Measurements from ENCODE around the gene SLC43A1. TPM values are rescaled to one million over a fixed set of nuclear protein-coding genes. Genes with fewer than 3 reads are reported as not detected.

SLC43A1 gene
- polyA plus RNA-seq, 1 of the 3 experiments (the other 2 are of a cell fraction), result 4.4 TPM

DNA sequence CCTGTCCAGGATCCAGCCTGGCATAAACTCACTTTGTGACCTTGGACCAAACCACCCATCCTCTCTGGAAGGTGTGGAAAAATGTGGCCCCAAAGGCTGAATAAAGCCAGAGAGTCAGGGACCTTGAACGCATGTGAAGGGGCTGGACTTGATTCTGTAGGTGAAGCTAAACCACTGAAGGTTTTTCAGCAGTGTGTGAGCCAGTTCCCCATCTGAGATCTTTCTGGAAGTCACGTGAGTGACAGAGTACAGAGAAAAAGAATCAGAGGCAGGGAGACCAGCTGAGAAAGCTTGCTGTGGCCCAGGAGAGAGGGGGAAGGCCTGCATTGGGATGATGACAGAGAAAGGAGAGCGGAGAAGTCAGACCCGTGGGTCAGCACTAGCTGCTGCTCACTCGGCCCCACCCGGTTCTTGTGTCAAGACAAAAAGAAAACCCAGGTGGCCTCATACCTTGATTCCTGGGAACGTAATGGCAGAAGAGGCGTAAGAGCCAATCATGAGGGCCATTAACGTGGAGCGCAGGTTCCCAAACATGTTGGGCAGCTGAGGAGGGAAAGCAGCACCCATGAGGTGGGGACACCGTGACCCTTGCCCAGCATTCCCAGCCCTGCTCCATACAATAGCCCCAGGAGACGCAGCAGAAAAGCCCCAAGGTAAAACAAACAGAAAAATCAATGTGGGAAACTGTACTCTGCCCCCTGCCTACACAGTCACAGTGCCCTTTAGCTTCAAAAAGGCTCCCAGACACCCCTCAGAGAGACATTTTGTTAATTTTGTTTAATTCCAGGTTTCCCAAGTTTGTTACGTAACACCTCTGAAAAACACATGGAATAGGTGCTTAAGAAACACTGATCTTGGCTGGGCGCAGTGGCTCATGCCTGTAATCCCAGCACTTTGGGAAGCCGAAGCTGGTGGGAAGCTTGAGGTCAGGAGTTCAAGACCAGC lies 17.9 kb downstream of the SLC43A1 start:
- 92% methylated on average over 15 of the region's 15 CpGs for WGBS (ENCODE audit: low lambda C conversion rate)
- POLR2A ChIA-PET, result no interaction called here

More for the DNA sequence above, 17.9 kb downstream of the SLC43A1 start:
- no peaks in the 10 kb centered on the region for H4K20me1 ChIP-seq (ENCODE audit: insufficient read depth)
- H3K9ac ChIP-seq, result no peak overlapping the region
- CTCF ChIA-PET, result interaction anchor here (0.8 to 27.2 kb wide), 9 partner anchors 13 to 147 kb away, joined by 4 to 517 read pairs (median 11); partner anchors contain the start of genes RTN4RL2, SLC43A1, TIMM10 and UBE2L6
- DNase-seq, result no peak
- H3K4me3 ChIP-seq (ENCODE audit: low read depth in 2 of 2, low read length in 1 of 2), result no peak overlapping the region
- no peaks in the 10 kb centered on the region for H3K27me3 ChIP-seq (ENCODE audit: insufficient read depth)
- H3K9me3 ChIP-seq, result no peaks in the 10 kb centered on the region
- H3F3A ChIP-seq (replicated peaks; ENCODE audit: insufficient read depth), result no peaks in the 10 kb centered on the region
- no peak for TF ChIP-seq JUND (IDR thresholded peaks at IDR 0.05)
- TF ChIP-seq, protein P1, sequence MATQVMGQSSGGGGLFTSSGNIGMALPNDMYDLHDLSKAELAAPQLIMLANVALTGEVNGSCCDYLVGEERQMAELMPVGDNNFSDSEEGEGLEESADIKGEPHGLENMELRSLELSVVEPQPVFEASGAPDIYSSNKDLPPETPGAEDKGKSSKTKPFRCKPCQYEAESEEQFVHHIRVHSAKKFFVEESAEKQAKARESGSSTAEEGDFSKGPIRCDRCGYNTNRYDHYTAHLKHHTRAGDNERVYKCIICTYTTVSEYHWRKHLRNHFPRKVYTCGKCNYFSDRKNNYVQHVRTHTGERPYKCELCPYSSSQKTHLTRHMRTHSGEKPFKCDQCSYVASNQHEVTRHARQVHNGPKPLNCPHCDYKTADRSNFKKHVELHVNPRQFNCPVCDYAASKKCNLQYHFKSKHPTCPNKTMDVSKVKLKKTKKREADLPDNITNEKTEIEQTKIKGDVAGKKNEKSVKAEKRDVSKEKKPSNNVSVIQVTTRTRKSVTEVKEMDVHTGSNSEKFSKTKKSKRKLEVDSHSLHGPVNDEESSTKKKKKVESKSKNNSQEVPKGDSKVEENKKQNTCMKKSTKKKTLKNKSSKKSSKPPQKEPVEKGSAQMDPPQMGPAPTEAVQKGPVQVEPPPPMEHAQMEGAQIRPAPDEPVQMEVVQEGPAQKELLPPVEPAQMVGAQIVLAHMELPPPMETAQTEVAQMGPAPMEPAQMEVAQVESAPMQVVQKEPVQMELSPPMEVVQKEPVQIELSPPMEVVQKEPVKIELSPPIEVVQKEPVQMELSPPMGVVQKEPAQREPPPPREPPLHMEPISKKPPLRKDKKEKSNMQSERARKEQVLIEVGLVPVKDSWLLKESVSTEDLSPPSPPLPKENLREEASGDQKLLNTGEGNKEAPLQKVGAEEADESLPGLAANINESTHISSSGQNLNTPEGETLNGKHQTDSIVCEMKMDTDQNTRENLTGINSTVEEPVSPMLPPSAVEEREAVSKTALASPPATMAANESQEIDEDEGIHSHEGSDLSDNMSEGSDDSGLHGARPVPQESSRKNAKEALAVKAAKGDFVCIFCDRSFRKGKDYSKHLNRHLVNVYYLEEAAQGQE (IDR thresholded peaks at IDR 0.05; ENCODE audit: low read depth, low read length), result no peak
- no peak for TF ChIP-seq YY1 (IDR thresholded peaks at IDR 0.05; ENCODE audit: low read depth)
- TF ChIP-seq, protein P2, sequence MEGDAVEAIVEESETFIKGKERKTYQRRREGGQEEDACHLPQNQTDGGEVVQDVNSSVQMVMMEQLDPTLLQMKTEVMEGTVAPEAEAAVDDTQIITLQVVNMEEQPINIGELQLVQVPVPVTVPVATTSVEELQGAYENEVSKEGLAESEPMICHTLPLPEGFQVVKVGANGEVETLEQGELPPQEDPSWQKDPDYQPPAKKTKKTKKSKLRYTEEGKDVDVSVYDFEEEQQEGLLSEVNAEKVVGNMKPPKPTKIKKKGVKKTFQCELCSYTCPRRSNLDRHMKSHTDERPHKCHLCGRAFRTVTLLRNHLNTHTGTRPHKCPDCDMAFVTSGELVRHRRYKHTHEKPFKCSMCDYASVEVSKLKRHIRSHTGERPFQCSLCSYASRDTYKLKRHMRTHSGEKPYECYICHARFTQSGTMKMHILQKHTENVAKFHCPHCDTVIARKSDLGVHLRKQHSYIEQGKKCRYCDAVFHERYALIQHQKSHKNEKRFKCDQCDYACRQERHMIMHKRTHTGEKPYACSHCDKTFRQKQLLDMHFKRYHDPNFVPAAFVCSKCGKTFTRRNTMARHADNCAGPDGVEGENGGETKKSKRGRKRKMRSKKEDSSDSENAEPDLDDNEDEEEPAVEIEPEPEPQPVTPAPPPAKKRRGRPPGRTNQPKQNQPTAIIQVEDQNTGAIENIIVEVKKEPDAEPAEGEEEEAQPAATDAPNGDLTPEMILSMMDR (IDR thresholded peaks at IDR 0.05), result no peak
- TF ChIP-seq, protein P3, sequence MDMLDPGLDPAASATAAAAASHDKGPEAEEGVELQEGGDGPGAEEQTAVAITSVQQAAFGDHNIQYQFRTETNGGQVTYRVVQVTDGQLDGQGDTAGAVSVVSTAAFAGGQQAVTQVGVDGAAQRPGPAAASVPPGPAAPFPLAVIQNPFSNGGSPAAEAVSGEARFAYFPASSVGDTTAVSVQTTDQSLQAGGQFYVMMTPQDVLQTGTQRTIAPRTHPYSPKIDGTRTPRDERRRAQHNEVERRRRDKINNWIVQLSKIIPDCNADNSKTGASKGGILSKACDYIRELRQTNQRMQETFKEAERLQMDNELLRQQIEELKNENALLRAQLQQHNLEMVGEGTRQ (IDR thresholded peaks at IDR 0.05; ENCODE audit: borderline replicate concordance, low read depth, low read length), result no peak
- TF ChIP-seq, protein P4, sequence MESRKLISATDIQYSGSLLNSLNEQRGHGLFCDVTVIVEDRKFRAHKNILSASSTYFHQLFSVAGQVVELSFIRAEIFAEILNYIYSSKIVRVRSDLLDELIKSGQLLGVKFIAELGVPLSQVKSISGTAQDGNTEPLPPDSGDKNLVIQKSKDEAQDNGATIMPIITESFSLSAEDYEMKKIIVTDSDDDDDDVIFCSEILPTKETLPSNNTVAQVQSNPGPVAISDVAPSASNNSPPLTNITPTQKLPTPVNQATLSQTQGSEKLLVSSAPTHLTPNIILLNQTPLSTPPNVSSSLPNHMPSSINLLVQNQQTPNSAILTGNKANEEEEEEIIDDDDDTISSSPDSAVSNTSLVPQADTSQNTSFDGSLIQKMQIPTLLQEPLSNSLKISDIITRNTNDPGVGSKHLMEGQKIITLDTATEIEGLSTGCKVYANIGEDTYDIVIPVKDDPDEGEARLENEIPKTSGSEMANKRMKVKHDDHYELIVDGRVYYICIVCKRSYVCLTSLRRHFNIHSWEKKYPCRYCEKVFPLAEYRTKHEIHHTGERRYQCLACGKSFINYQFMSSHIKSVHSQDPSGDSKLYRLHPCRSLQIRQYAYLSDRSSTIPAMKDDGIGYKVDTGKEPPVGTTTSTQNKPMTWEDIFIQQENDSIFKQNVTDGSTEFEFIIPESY (IDR thresholded peaks at IDR 0.05; ENCODE audit: borderline replicate concordance, low read depth), result no peak
- TF ChIP-seq, protein P5, sequence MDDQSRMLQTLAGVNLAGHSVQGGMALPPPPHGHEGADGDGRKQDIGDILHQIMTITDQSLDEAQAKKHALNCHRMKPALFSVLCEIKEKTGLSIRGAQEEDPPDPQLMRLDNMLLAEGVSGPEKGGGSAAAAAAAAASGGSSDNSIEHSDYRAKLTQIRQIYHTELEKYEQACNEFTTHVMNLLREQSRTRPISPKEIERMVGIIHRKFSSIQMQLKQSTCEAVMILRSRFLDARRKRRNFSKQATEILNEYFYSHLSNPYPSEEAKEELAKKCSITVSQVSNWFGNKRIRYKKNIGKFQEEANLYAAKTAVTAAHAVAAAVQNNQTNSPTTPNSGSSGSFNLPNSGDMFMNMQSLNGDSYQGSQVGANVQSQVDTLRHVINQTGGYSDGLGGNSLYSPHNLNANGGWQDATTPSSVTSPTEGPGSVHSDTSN (IDR thresholded peaks at IDR 0.05), result no peak
- TF ChIP-seq CHD2 (IDR thresholded peaks at IDR 0.05; ENCODE audit: low read length, partially characterized antibody), result no peak
- TF ChIP-seq MEF2A (IDR thresholded peaks at IDR 0.05; ENCODE audit: borderline replicate concordance, low read depth), result no peak
- no peak for TF ChIP-seq GATA2 (CRISPR knock-in tag; IDR thresholded peaks at IDR 0.05)
- no peak for TF ChIP-seq FOXJ3 (CRISPR knock-in tag; IDR thresholded peaks at IDR 0.05)
- TF ChIP-seq NRF1 (IDR thresholded peaks at IDR 0.05; ENCODE audit: low read depth, low read length), result no peak
- no peak for TF ChIP-seq POLR2AphosphoS5 (IDR thresholded peaks at IDR 0.05; ENCODE audit: low read depth, low read length)
- TF ChIP-seq, protein P6, sequence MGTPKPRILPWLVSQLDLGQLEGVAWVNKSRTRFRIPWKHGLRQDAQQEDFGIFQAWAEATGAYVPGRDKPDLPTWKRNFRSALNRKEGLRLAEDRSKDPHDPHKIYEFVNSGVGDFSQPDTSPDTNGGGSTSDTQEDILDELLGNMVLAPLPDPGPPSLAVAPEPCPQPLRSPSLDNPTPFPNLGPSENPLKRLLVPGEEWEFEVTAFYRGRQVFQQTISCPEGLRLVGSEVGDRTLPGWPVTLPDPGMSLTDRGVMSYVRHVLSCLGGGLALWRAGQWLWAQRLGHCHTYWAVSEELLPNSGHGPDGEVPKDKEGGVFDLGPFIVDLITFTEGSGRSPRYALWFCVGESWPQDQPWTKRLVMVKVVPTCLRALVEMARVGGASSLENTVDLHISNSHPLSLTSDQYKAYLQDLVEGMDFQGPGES (IDR thresholded peaks at IDR 0.05; ENCODE audit: low read depth, low read length), result no peak
- TF ChIP-seq TEAD4 (IDR thresholded peaks at IDR 0.05; ENCODE audit: borderline replicate concordance, insufficient read depth), result no peak
- no peak for TF ChIP-seq GABPA (IDR thresholded peaks at IDR 0.05; ENCODE audit: low read depth)
- no peak for TF ChIP-seq EP300 (IDR thresholded peaks at IDR 0.05; ENCODE audit: borderline replicate concordance in 1 of 2, low read depth in 1 of 2, low read length in 1 of 2)
- TF ChIP-seq MXI1 (IDR thresholded peaks at IDR 0.05; ENCODE audit: low read depth, low read length), result no peak
- no peak for TF ChIP-seq SIN3A (IDR thresholded peaks at IDR 0.05; ENCODE audit: borderline replicate concordance, low read depth, low read length)
- H3K36me3 ChIP-seq (replicated peaks in 1 of 2; ENCODE audit: control insufficient read depth in 1 of 2, insufficient read depth in 2 of 2, low read length in 1 of 2), result no peaks in the 10 kb centered on the region
- no peak overlapping the region for H3K27ac ChIP-seq (ENCODE audit: low read depth in 2 of 2, low read length in 1 of 2)
- H3K79me2 ChIP-seq (ENCODE audit: insufficient read depth), result no peaks in the 10 kb centered on the region
- H3K4me1 ChIP-seq (ENCODE audit: control insufficient read depth in 1 of 2, insufficient read depth in 2 of 2, low read depth in 1 of 2, low read length in 1 of 2), result peaks cover 11 to 12% of the 10 kb centered on the region in 2 experiments; a peak in 2 of 4 replicates
- H2AFZ ChIP-seq (ENCODE audit: low read depth), result no peak overlapping the region
- no peaks in the 10 kb centered on the region for H3K9me2 ChIP-seq
- no peak overlapping the region for H3K4me2 ChIP-seq

Measured in SK-N-SH (cell line).